Smooth muscle cell (in vitro differentiated cells): ENCODE data around the gene ADAMTSL5. TPM values are rescaled to one million over a fixed set of nuclear protein-coding genes. Genes with fewer than 3 reads are reported as not detected.

Experiments used
- DNase-seq: peaks from one replicate; lab custom pipeline; 2025; ENCODE audit not compliant: unreplicated experiment; lab: John Stamatoyannopoulos, UW
- H2AFZ ChIP-seq: fragments of 200-600 bp; sonication (generic); 2 replicates; pipeline ENCODE4 v1.6.0; 2016; ENCODE audit warnings: antibody characterized with exemption, low read depth, mild to moderate bottlenecking
- H3F3A ChIP-seq: fragments of 200-600 bp; sonication (generic); 2 replicates; pipeline ENCODE4 v1.6.0; 2017; ENCODE audit warnings: antibody characterized with exemption, low read depth
- H3K27ac ChIP-seq: fragments of 200-600 bp; sonication (generic); 2 replicates; pipeline ENCODE4 v1.5.1; 2016; ENCODE audit warnings: low read depth, mild to moderate bottlenecking
- H3K27me3 ChIP-seq: fragments of 200-600 bp; sonication (generic); 2 replicates; pipeline ENCODE4 v1.6.1; 2016; ENCODE audit warnings: low read depth, mild to moderate bottlenecking
- H3K36me3 ChIP-seq: fragments of 200-600 bp; sonication (generic); 2 replicates; pipeline ENCODE4 v1.5.1; 2016; ENCODE audit warnings: low read depth
- H3K4me1 ChIP-seq: fragments of 200-600 bp; sonication (generic); 2 replicates; pipeline ENCODE4 v1.5.1; 2016; ENCODE audit warnings: low read depth
- H3K4me2 ChIP-seq: fragments of 200-600 bp; sonication (generic); 2 replicates; pipeline ENCODE4 v1.6.0; 2016; ENCODE audit warnings: mild to moderate bottlenecking
- H3K4me3 ChIP-seq: fragments of 200-600 bp; sonication (generic); 2 replicates; pipeline ENCODE4 v1.5.1; 2016; ENCODE audit warnings: mild to moderate bottlenecking
- H3K79me2 ChIP-seq: fragments of 200-600 bp; sonication (generic); 2 replicates; pipeline ENCODE4 v1.6.0; 2016; ENCODE audit warnings: low read depth, mild to moderate bottlenecking
- H3K9ac ChIP-seq: fragments of 200-600 bp; sonication (generic); 2 replicates; pipeline ENCODE4 v1.6.0; 2016; ENCODE audit warnings: low read depth
- H3K9me3 ChIP-seq: fragments of 200-600 bp; sonication (generic); replicated peaks from 2 replicates; pipeline ENCODE4 v1.5.1; 2016; ENCODE audit warnings: low read depth
- H4K20me1 ChIP-seq: fragments of 200-600 bp; sonication (generic); 2 replicates; pipeline ENCODE4 v1.6.0; 2016; ENCODE audit warnings: low read depth
- WGBS: methylation state at CpG from one replicate; pipeline ENCODE4 v1.1.7; 2016; ENCODE audit warnings: low lambda C conversion rate; 5-methylcytosine and 5-hydroxymethylcytosine counted together
- polyA plus RNA-seq: library from polyadenylated mRNA; unstranded; fragments of >200 nt; fragmentation: Nextera tagmentation; extraction: Ambion mirVana; gene quantifications from 2 replicates; pipeline ENCODE4 v1.2.1, GENCODE V29; 2016
- total RNA-seq: library from RNA; depleted of rRNA; stranded (reverse); fragments of >200 nt; gene quantifications from 2 replicates; pipeline ENCODE4 v1.2.3, GENCODE V29; 2014
- TF ChIP-seq, protein P1 (sequence below): fragments of 200-600 bp; sonication (generic); IDR thresholded peaks from 2 replicates; pipeline ENCODE4 v1.5.1; 2017; ENCODE audit warnings: borderline replicate concordance, mild to moderate bottlenecking, antibody characterized with exemption; ENCODE audit not compliant: insufficient read depth, poor library complexity, severe bottlenecking

The ADAMTSL5 gene
- total and polyA plus RNA-seq, 2 experiments from 2014 or later = 16.4 to 24.3 TPM

- WGBS = 94% methylated on average over 35 of the region's 36 CpGs
- TF ChIP-seq, protein P1, sequence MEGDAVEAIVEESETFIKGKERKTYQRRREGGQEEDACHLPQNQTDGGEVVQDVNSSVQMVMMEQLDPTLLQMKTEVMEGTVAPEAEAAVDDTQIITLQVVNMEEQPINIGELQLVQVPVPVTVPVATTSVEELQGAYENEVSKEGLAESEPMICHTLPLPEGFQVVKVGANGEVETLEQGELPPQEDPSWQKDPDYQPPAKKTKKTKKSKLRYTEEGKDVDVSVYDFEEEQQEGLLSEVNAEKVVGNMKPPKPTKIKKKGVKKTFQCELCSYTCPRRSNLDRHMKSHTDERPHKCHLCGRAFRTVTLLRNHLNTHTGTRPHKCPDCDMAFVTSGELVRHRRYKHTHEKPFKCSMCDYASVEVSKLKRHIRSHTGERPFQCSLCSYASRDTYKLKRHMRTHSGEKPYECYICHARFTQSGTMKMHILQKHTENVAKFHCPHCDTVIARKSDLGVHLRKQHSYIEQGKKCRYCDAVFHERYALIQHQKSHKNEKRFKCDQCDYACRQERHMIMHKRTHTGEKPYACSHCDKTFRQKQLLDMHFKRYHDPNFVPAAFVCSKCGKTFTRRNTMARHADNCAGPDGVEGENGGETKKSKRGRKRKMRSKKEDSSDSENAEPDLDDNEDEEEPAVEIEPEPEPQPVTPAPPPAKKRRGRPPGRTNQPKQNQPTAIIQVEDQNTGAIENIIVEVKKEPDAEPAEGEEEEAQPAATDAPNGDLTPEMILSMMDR = no peak
- Histone ChIP-seq H3K4me3 (no peak overlapping the region), H3K4me1 (no peaks in the 10 kb centered on the region), H3K36me3 (no peaks in the 10 kb centered on the region), H3K4me2 (no peak overlapping the region), H3K9ac (no peak overlapping the region), H3F3A (no peaks in the 10 kb centered on the region), H3K79me2 (no peaks in the 10 kb centered on the region), H3K27me3 (peaks cover 20% of the 10 kb centered on the region), H2AFZ (no peak overlapping the region), H3K9me3 (no peaks in the 10 kb centered on the region), H4K20me1 (peaks cover 64% of the 10 kb centered on the region), H3K27ac (no peak overlapping the region)
- no peak for DNase-seq
Measured at GRCh38 chr19:1460033-1460995, 52.5 kb downstream of the ADAMTSL5 start.

- no peaks in the 10 kb centered on the region for H3K9me3 ChIP-seq
- TF ChIP-seq, protein P1 = no peak
- 82% methylated on average over 9 of the region's 9 CpGs for whole genome bisulfite sequencing
Measured at GRCh38 chr19:1459479-1459878, 53.3 kb downstream of the ADAMTSL5 start.

GRCh38 chr19:1457892-1458291 lies 54.9 kb downstream of the ADAMTSL5 start:
- TF ChIP-seq, protein P1 = no peak
- Histone ChIP-seq H3K27ac (no peak overlapping the region), H3K4me1 (peaks cover 2% of the 10 kb centered on the region), H3K36me3 (no peaks in the 10 kb centered on the region), H3K27me3 (peaks cover 38% of the 10 kb centered on the region), H3K79me2 (no peaks in the 10 kb centered on the region), H3K4me2 (no peak overlapping the region), H3K9me3 (no peaks in the 10 kb centered on the region), H4K20me1 (peaks cover 42% of the 10 kb centered on the region), H3K4me3 (no peak overlapping the region), H3F3A (no peaks in the 10 kb centered on the region), H2AFZ (no peak overlapping the region), H3K9ac (no peak overlapping the region)
- DNase-seq = no peak
- WGBS = 92% methylated on average over 16 of the region's 16 CpGs

More at GRCh38 chr19:1459479-1459878, 53.3 kb downstream of the ADAMTSL5 start:
- Histone ChIP-seq H4K20me1 (peaks cover 56% of the 10 kb centered on the region), H2AFZ (no peak overlapping the region), H3F3A (no peaks in the 10 kb centered on the region), H3K9ac (no peak overlapping the region), H3K79me2 (no peaks in the 10 kb centered on the region), H3K27ac (no peak overlapping the region), H3K36me3 (no peaks in the 10 kb centered on the region), H3K4me3 (no peak overlapping the region), H3K27me3 (peaks cover 22% of the 10 kb centered on the region), H3K4me2 (no peak overlapping the region), H3K4me1 (no peaks in the 10 kb centered on the region)
- no peak for DNase-seq
